Measurements from ENCODE around the gene MED13L. TPM values are rescaled to one million over a fixed set of nuclear protein-coding genes. Genes with fewer than 3 reads are reported as not detected.

Gene MED13L
- total and polyA plus RNA-seq, 2 of the 4 experiments (the other 2 are of a cell fraction) = 17.9 to 49.1 TPM

DNA sequence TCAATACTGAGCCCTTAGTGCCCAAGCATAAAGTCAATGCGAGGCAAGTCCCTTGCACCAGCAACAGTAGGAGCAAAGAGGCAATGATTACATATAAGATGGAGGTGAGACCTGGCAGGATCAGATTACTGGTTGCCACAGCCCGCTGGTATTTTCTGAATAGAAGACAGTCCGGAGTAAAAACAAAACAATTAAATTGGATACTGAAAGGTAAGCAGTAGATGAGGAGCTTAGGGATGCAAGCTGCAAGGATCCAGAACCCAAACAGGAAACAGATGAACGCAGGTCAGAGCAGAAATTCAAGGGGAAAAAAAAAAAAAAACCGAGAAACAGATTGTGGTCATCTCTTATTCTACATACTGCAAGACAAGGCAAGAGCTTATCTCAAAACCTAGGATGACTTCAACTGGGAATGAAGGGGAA lies 119.6 kb downstream of the MED13L start:
- POLR2A ChIA-PET (ENCODE audit: unreplicated experiment) = no interaction called here
- CTCF ChIA-PET = interaction anchor here (0.5 kb wide), 1 partner anchor 227 kb away, joined by 3 read pairs; no protein-coding TSS in a partner anchor
- dilution Hi-C loops (cut with HindIII; ENCODE audit: low sequenced_read_pairs, unreplicated experiment) = no loop called here
- Histone ChIP-seq H4K8ac (ENCODE audit: low read depth in 2 of 2, low read length in 2 of 2) (no peak overlapping the region), H3K23ac (ENCODE audit: low read depth, low read length) (no peak overlapping the region), H3K4ac (ENCODE audit: low read depth, low read length) (no peak overlapping the region), H3K9me3 (ENCODE audit: control insufficient read depth, insufficient read depth, low read length) (no peaks in the 10 kb centered on the region), H3K79me1 (ENCODE audit: low read depth in 1 of 2, low read length in 2 of 2) (peaks cover 42 to 81% of the 10 kb centered on the region in 2 experiments), H3K36me3 (ENCODE audit: control insufficient read depth, insufficient read depth, low read length) (no peaks in the 10 kb centered on the region), H2BK20ac (ENCODE audit: low read depth, low read length) (no peak overlapping the region), H3K9ac (ENCODE audit: low read depth, low read length) (no peak overlapping the region), H3K27me3 (ENCODE audit: control insufficient read depth, insufficient read depth, low read length) (no peaks in the 10 kb centered on the region), H3K56ac (ENCODE audit: extremely low read depth, insufficient read depth, low read length) (no peak overlapping the region), H3K4me3 (ENCODE audit: insufficient read depth, low read depth, low read length) (no peak overlapping the region), H3K27ac (ENCODE audit: insufficient read depth, low read length) (no peak overlapping the region), H2BK15ac (ENCODE audit: low read depth, low read length) (no peak overlapping the region), H4K5ac (ENCODE audit: low read depth, low read length) (no peak overlapping the region), H4K91ac (ENCODE audit: insufficient read depth, low read depth, low read length) (no peak overlapping the region), H2BK120ac (ENCODE audit: low read depth, low read length) (no peak overlapping the region), H3K4me2 (ENCODE audit: low read depth, low read length) (no peak overlapping the region), H2AK5ac (ENCODE audit: low read depth, low read length) (no peak overlapping the region), H2AFZ (replicated peaks; ENCODE audit: low read length, poor library complexity) (no peak overlapping the region), H3K9me1 (ENCODE audit: insufficient read depth, low read length) (peaks cover 20% of the 10 kb centered on the region), H2BK5ac (ENCODE audit: low read depth, low read length, poor library complexity, severe bottlenecking) (no peak overlapping the region), H2AK9ac (replicated peaks; ENCODE audit: low read depth, low read length, poor library complexity) (no peak overlapping the region), H3K4me1 (ENCODE audit: control insufficient read depth, insufficient read depth, low read length) (peaks cover 13% of the 10 kb centered on the region), H4K20me1 (ENCODE audit: insufficient read depth, low read length) (peaks cover 86% of the 10 kb centered on the region), H3K18ac (ENCODE audit: low read depth, low read length) (no peak overlapping the region), H3K14ac (replicated peaks; ENCODE audit: low read depth, low read length) (no peak overlapping the region)
- ATAC-seq (ENCODE audit: low read depth) (no peak), DNase-seq (no peak)
- intact Hi-C loops (cut with micrococcal nuclease) = no loop called here
- no TSS peak for BruUV-seq (replicated peaks)
- no peak for TF ChIP-seq MAFK (IDR thresholded peaks at IDR 0.05; ENCODE audit: low read depth, low read length)
- no peak for TF ChIP-seq POLR2A (IDR thresholded peaks at IDR 0.05; ENCODE audit: low read depth, low read length)
- no peak for TF ChIP-seq SMC3 (IDR thresholded peaks at IDR 0.05; ENCODE audit: low read depth, low read length)
- TF ChIP-seq RCOR1 (IDR thresholded peaks at IDR 0.05; ENCODE audit: insufficient replicate concordance, low read length) = no peak
- no peak for TF ChIP-seq CEBPB (IDR thresholded peaks at IDR 0.05; ENCODE audit: low read depth, low read length)
- TF ChIP-seq, protein P1, sequence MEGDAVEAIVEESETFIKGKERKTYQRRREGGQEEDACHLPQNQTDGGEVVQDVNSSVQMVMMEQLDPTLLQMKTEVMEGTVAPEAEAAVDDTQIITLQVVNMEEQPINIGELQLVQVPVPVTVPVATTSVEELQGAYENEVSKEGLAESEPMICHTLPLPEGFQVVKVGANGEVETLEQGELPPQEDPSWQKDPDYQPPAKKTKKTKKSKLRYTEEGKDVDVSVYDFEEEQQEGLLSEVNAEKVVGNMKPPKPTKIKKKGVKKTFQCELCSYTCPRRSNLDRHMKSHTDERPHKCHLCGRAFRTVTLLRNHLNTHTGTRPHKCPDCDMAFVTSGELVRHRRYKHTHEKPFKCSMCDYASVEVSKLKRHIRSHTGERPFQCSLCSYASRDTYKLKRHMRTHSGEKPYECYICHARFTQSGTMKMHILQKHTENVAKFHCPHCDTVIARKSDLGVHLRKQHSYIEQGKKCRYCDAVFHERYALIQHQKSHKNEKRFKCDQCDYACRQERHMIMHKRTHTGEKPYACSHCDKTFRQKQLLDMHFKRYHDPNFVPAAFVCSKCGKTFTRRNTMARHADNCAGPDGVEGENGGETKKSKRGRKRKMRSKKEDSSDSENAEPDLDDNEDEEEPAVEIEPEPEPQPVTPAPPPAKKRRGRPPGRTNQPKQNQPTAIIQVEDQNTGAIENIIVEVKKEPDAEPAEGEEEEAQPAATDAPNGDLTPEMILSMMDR (conservative IDR thresholded peaks at IDR 0.05; ENCODE audit: low read depth, low read length) = no peak
- no peak for TF ChIP-seq CHD1 (IDR thresholded peaks at IDR 0.05; ENCODE audit: low read depth, low read length)
- no peak for TF ChIP-seq RFX5 (IDR thresholded peaks at IDR 0.05; ENCODE audit: low read depth, low read length)
- TF ChIP-seq MAZ (IDR thresholded peaks at IDR 0.05; ENCODE audit: borderline replicate concordance, low read depth, low read length) = no peak
- no peak for TF ChIP-seq BHLHE40 (IDR thresholded peaks at IDR 0.05; ENCODE audit: low read depth, low read length)
- 83% methylated on average over 2 of the region's 5 CpGs; no CpG with 5 or more reads in 1 of the 2 experiments for WGBS, 2 experiments (ENCODE audit: extremely low coverage in 2 of 2, insufficient read length in 1 of 2)
- in situ Hi-C loops (cut with MboI; ENCODE audit: low sequenced_read_pairs) = no loop called here
